Measurements from ENCODE around the gene FAM227A. TPM values are rescaled to one million over a fixed set of nuclear protein-coding genes. Genes with fewer than 3 reads are reported as not detected.

Gene FAM227A
- total RNA-seq: 4.9 TPM
- polyA plus RNA-seq: 0.48 TPM

GRCh38 chr22:38656256-38657044 is at the start of gene FAM227A, which contains the start of gene CBY1:
TSS of gene FAM227A (minus strand) at chr22:38656392. CDS start at chr22:38650168, 6,224 bp downstream.
TSS of gene CBY1 (plus strand) at chr22:38656638. CDS start at chr22:38668055, 11,417 bp downstream.
- Histone ChIP-seq H3K4me1 (ENCODE audit: insufficient read depth) (no peaks in the 10 kb centered on the region), H3K4me3 (ENCODE audit: low read depth, low read length) (peak within 1 kb of the TSS; percentile 96), H3K36me3 (ENCODE audit: insufficient read depth) (no peaks in the 10 kb centered on the region), H3K27ac (ENCODE audit: low read depth) (peak within 1 kb of the TSS; percentile 93)
- peak; percentile 85 for DNase-seq (ENCODE audit: extremely low spot score)
- under 1% methylated on average over 66 of the region's 66 CpGs for WGBS

GRCh38 chr22:38705235-38706100 is 49.3 kb upstream of the FAM227A start, which contains the start of gene GTPBP1:
TSS of gene GTPBP1 (plus strand) at chr22:38705944. CDS start at chr22:38705956, 12 bp downstream.
- peak within 1 kb of the TSS; percentile 92 for H3K27ac ChIP-seq (ENCODE audit: low read depth)
- under 1% methylated on average over 55 of the region's 55 CpGs for WGBS
- H3K4me3 ChIP-seq (ENCODE audit: low read depth, low read length): peak within 1 kb of the TSS; percentile 82
- peaks cover 4% of the 10 kb centered on the region for H3K4me1 ChIP-seq (ENCODE audit: insufficient read depth)
- H3K36me3 ChIP-seq (ENCODE audit: insufficient read depth): no peaks in the 10 kb centered on the region
- peak; percentile 100 for DNase-seq (ENCODE audit: extremely low spot score)

- no peak overlapping the region for H3K27ac ChIP-seq (ENCODE audit: low read depth)
- no peak overlapping the region for H3K4me3 ChIP-seq (ENCODE audit: low read depth, low read length)
- 9% methylated on average over 10 of the region's 10 CpGs for WGBS
- DNase-seq (ENCODE audit: extremely low spot score): no peak
- H3K36me3 ChIP-seq (ENCODE audit: insufficient read depth): no peaks in the 10 kb centered on the region
- peaks cover 4% of the 10 kb centered on the region for H3K4me1 ChIP-seq (ENCODE audit: insufficient read depth)
These were observed 48.6 kb upstream of the FAM227A start for GRCh38 chr22:38704654-38705234.

- peak within 1 kb of the TSS; percentile 75 for H3K4me3 ChIP-seq (ENCODE audit: low read depth, low read length)
- no peak for DNase-seq (ENCODE audit: extremely low spot score)
- H3K36me3 ChIP-seq (ENCODE audit: insufficient read depth): no peaks in the 10 kb centered on the region
- under 1% methylated on average over 94 of the region's 94 CpGs for WGBS
- H3K4me1 ChIP-seq (ENCODE audit: insufficient read depth): no peaks in the 10 kb centered on the region
- peak within 1 kb of the TSS; percentile 98 for H3K27ac ChIP-seq (ENCODE audit: low read depth)
These were observed 44.8 kb upstream of the FAM227A start, which contains the start of gene JOSD1 for GRCh38 chr22:38700789-38701628. TSS of gene JOSD1 (minus strand) at chr22:38700943. CDS start at chr22:38699987, 956 bp downstream.

- no peak for DNase-seq (ENCODE audit: extremely low spot score)
- no peaks in the 10 kb centered on the region for H3K36me3 ChIP-seq (ENCODE audit: insufficient read depth)
- WGBS: under 1% methylated on average over 57 of the region's 57 CpGs
- peak overlapping the region; percentile 94 for H3K27ac ChIP-seq (ENCODE audit: low read depth)
- peak overlapping the region; percentile 75 for H3K4me3 ChIP-seq (ENCODE audit: low read depth, low read length)
- no peaks in the 10 kb centered on the region for H3K4me1 ChIP-seq (ENCODE audit: insufficient read depth)
These were observed 44.1 kb upstream of the FAM227A start for GRCh38 chr22:38700270-38700788.

- DNase-seq (ENCODE audit: extremely low spot score): no peak
- Histone ChIP-seq H3K27ac (ENCODE audit: low read depth) (no peak overlapping the region), H3K36me3 (ENCODE audit: insufficient read depth) (no peaks in the 10 kb centered on the region), H3K4me3 (ENCODE audit: low read depth, low read length) (peak overlapping the region; percentile 75), H3K4me1 (ENCODE audit: insufficient read depth) (no peaks in the 10 kb centered on the region)
- WGBS: 13% methylated on average over 6 of the region's 6 CpGs
These were observed 43.6 kb upstream of the FAM227A start for GRCh38 chr22:38699784-38700183.

- no peak for DNase-seq (ENCODE audit: extremely low spot score)
- Histone ChIP-seq H3K4me1 (ENCODE audit: insufficient read depth) (no peaks in the 10 kb centered on the region), H3K36me3 (ENCODE audit: insufficient read depth) (no peaks in the 10 kb centered on the region), H3K27ac (ENCODE audit: low read depth) (peak overlapping the region; percentile 29), H3K4me3 (ENCODE audit: low read depth, low read length) (peak overlapping the region; percentile 12)
- WGBS: 41% methylated on average over 5 of the region's 5 CpGs
These were observed 43.0 kb upstream of the FAM227A start for GRCh38 chr22:38699143-38699542.

GRCh38 chr22:38698407-38699094 is 42.4 kb upstream of the FAM227A start:
- Histone ChIP-seq H3K36me3 (ENCODE audit: insufficient read depth) (no peaks in the 10 kb centered on the region), H3K4me1 (ENCODE audit: insufficient read depth) (no peaks in the 10 kb centered on the region), H3K4me3 (ENCODE audit: low read depth, low read length) (no peak overlapping the region), H3K27ac (ENCODE audit: low read depth) (no peak overlapping the region)
- no peak for DNase-seq (ENCODE audit: extremely low spot score)
- WGBS: 92% methylated on average over 13 of the region's 13 CpGs

- Histone ChIP-seq H3K36me3 (ENCODE audit: insufficient read depth) (no peaks in the 10 kb centered on the region), H3K27ac (ENCODE audit: low read depth) (no peak overlapping the region), H3K4me1 (ENCODE audit: insufficient read depth) (no peaks in the 10 kb centered on the region), H3K4me3 (ENCODE audit: low read depth, low read length) (no peak overlapping the region)
- WGBS: 64% methylated on average over 8 of the region's 8 CpGs
- no peak for DNase-seq (ENCODE audit: extremely low spot score)
These were observed 41.4 kb upstream of the FAM227A start for GRCh38 chr22:38697425-38698089.

- Histone ChIP-seq H3K36me3 (ENCODE audit: insufficient read depth) (no peaks in the 10 kb centered on the region), H3K4me3 (ENCODE audit: low read depth, low read length) (no peak overlapping the region), H3K27ac (ENCODE audit: low read depth) (no peak overlapping the region), H3K4me1 (ENCODE audit: insufficient read depth) (no peaks in the 10 kb centered on the region)
- DNase-seq (ENCODE audit: extremely low spot score): no peak
- WGBS: 41% methylated on average over 3 of the region's 3 CpGs
These were observed 40.6 kb upstream of the FAM227A start for GRCh38 chr22:38696606-38697424.

- Histone ChIP-seq H3K4me1 (ENCODE audit: insufficient read depth) (no peaks in the 10 kb centered on the region), H3K4me3 (ENCODE audit: low read depth, low read length) (no peak overlapping the region), H3K36me3 (ENCODE audit: insufficient read depth) (no peaks in the 10 kb centered on the region), H3K27ac (ENCODE audit: low read depth) (no peak overlapping the region)
- 80% methylated on average over 3 of the region's 3 CpGs for WGBS
- DNase-seq (ENCODE audit: extremely low spot score): no peak
These were observed 38.7 kb upstream of the FAM227A start for GRCh38 chr22:38694940-38695339.
